ENCODE results near the gene PSMG3.

Gene PSMG3

GRCh38 chr7:1569833-1570632 is at the start of gene PSMG3:
Gene PSMG3, minus strand, starts transcription at chr7:1570032. Its CDS starts 693 bp downstream, at chr7:1569339.
- peak within 1 kb of the TSS; percentile 91 for H3K4me3 ChIP-seq (ENCODE audit: low read depth, low read length)
- DNase-seq (ENCODE audit: low read depth, low spot score) = peak; percentile 90
- in situ Hi-C loops (cut with HindIII; ENCODE audit: low sequenced_read_pairs) = no loop called here
- TF ChIP-seq CTCF (IDR thresholded peaks at IDR 0.05; ENCODE audit: low read depth, low read length) = peak; percentile 37

- in situ Hi-C loops (cut with HindIII; ENCODE audit: low sequenced_read_pairs) = no loop called here
- TF ChIP-seq CTCF (IDR thresholded peaks at IDR 0.05; ENCODE audit: low read depth, low read length) = no peak
- no peak overlapping the region for H3K4me3 ChIP-seq (ENCODE audit: low read depth, low read length)
- DNase-seq (ENCODE audit: low read depth, low spot score) = no peak
These were observed 48.6 kb upstream of the PSMG3 start for GRCh38 chr7:1618475-1618874.

GRCh38 chr7:1617957-1618356 is 48.1 kb upstream of the PSMG3 start:
- in situ Hi-C loops (cut with HindIII; ENCODE audit: low sequenced_read_pairs) = no loop called here
- DNase-seq (ENCODE audit: low read depth, low spot score) = no peak
- H3K4me3 ChIP-seq (ENCODE audit: low read depth, low read length) = no peak overlapping the region
- no peak for TF ChIP-seq CTCF (IDR thresholded peaks at IDR 0.05; ENCODE audit: low read depth, low read length)

GRCh38 chr7:1616741-1617140 is 46.9 kb upstream of the PSMG3 start:
- H3K4me3 ChIP-seq (ENCODE audit: low read depth, low read length) = no peak overlapping the region
- no peak for TF ChIP-seq CTCF (IDR thresholded peaks at IDR 0.05; ENCODE audit: low read depth, low read length)
- no peak for DNase-seq (ENCODE audit: low read depth, low spot score)
- in situ Hi-C loops (cut with HindIII; ENCODE audit: low sequenced_read_pairs) = no loop called here

- in situ Hi-C loops (cut with HindIII; ENCODE audit: low sequenced_read_pairs) = no loop called here
- DNase-seq (ENCODE audit: low read depth, low spot score) = peak; percentile 79
- no peak overlapping the region for H3K4me3 ChIP-seq (ENCODE audit: low read depth, low read length)
- TF ChIP-seq CTCF (IDR thresholded peaks at IDR 0.05; ENCODE audit: low read depth, low read length) = no peak
These were observed 41.9 kb upstream of the PSMG3 start for GRCh38 chr7:1611708-1612241.

GRCh38 chr7:1610678-1611302 is 41.0 kb upstream of the PSMG3 start:
- no peak for TF ChIP-seq CTCF (IDR thresholded peaks at IDR 0.05; ENCODE audit: low read depth, low read length)
- no peak overlapping the region for H3K4me3 ChIP-seq (ENCODE audit: low read depth, low read length)
- in situ Hi-C loops (cut with HindIII; ENCODE audit: low sequenced_read_pairs) = no loop called here
- DNase-seq (ENCODE audit: low read depth, low spot score) = no peak

All from astrocyte of the spinal cord (primary cell).